HEK293 (cell line): ENCODE data around the gene ACTR8.
A peak's percentile ranks its signal among the peaks of the same experiment; 100 is the strongest.

Experiments
- CTCF ChIA-PET: fragments of 350-600 bp; formaldehyde crosslinking; extraction: SDS; loops from one replicate; lab custom pipeline; 2021; ENCODE audit warnings: antibody characterized with exemption; lab: Yijun Ruan, JAX
- POLR2A ChIA-PET: fragments of 300-600 bp; formaldehyde crosslinking; extraction: SDS; loops from one replicate; lab custom pipeline; 2020; ENCODE audit warnings: antibody characterized with exemption, inconsistent platforms; lab: Yijun Ruan, JAX
- H3K27ac ChIP-seq: fragments of 200-500 bp; sonication (Bioruptor generic); 2 replicates; pipeline ENCODE4 v1.5.1; 2014; ENCODE audit warnings: low read depth, low read length, control low read depth, inconsistent platforms; ENCODE audit errors: extremely low read depth
- H3K36me3 ChIP-seq, 2 experiments: fragments of 200-500 bp in 1 of 2; sonication (Bioruptor generic) in 1 of 2; 1 replicate in 1 of 2; 2 replicates in 1 of 2; pipeline ENCODE4 v1.5.1; 2014 to 2017; ENCODE audit warnings: inconsistent platforms in 2 of 2, low read length in 2 of 2; ENCODE audit not compliant: control insufficient read depth in 2 of 2, insufficient read depth in 1 of 2
- H3K4me1 ChIP-seq: fragments of 200-500 bp; sonication (Bioruptor generic); 2 replicates; pipeline ENCODE4 v1.5.1; 2014; ENCODE audit warnings: mild to moderate bottlenecking, low read length, inconsistent platforms; ENCODE audit not compliant: control insufficient read depth, insufficient read depth
- H3K4me3 ChIP-seq: 2 replicates; pipeline ENCODE4 v1.5.1; 2011; ENCODE audit warnings: low read depth, mild to moderate bottlenecking, control low read depth, low read length, moderate library complexity
- H3K9me3 ChIP-seq: fragments of 200-500 bp; sonication (Bioruptor generic); 2 replicates; pipeline ENCODE4 v1.5.1; 2014; ENCODE audit warnings: low read depth, low read length, inconsistent platforms; ENCODE audit not compliant: control insufficient read depth, insufficient read depth
- SETDB1 ChIP-seq: IDR thresholded peaks from one replicate; pipeline ENCODE4 v1.6.1; 2017; ENCODE audit warnings: mild to moderate bottlenecking, low read length, moderate library complexity, mixed read lengths; ENCODE audit not compliant: insufficient read length
- SP7 ChIP-seq: fragments of 450-650 bp; formaldehyde crosslinking; IDR thresholded peaks from 2 replicates; pipeline ENCODE4 v1.5.1; 2016; ENCODE audit warnings: missing biosample characterization, missing genetic modification characterization
- ZBTB20 ChIP-seq: fragments of 450-650 bp; formaldehyde crosslinking; IDR thresholded peaks from 2 replicates; pipeline ENCODE4 v1.5.1; 2016; ENCODE audit warnings: missing biosample characterization, missing genetic modification characterization
- ZBTB21 ChIP-seq: fragments of 450-650 bp; formaldehyde crosslinking; IDR thresholded peaks from 2 replicates; pipeline ENCODE4 v1.5.1; 2017; ENCODE audit warnings: missing biosample characterization, missing genetic modification characterization
- ZEB2 ChIP-seq: fragments of 450-650 bp; formaldehyde crosslinking; IDR thresholded peaks from 2 replicates; pipeline ENCODE4 v1.5.1; 2016; ENCODE audit warnings: missing biosample characterization, missing genetic modification characterization
- ZFP41 ChIP-seq: fragments of 450-650 bp; formaldehyde crosslinking; IDR thresholded peaks from 2 replicates; pipeline ENCODE4 v1.5.1; 2016; ENCODE audit warnings: missing biosample characterization, missing genetic modification characterization, borderline replicate concordance
- ZNF140 ChIP-seq: fragments of 450-650 bp; formaldehyde crosslinking; IDR thresholded peaks from 2 replicates; pipeline ENCODE4 v1.5.1; 2016; ENCODE audit warnings: missing biosample characterization, missing genetic modification characterization
- ZNF354C ChIP-seq: fragments of 450-650 bp; formaldehyde crosslinking; IDR thresholded peaks from 2 replicates; pipeline ENCODE4 v1.5.1; 2016; ENCODE audit warnings: missing biosample characterization, missing genetic modification characterization, low read depth, borderline replicate concordance
- ZNF423 ChIP-seq: fragments of 450-650 bp; formaldehyde crosslinking; IDR thresholded peaks from 2 replicates; pipeline ENCODE4 v1.5.1; 2016; ENCODE audit warnings: missing biosample characterization, missing genetic modification characterization
- ZNF433 ChIP-seq: fragments of 450-650 bp; formaldehyde crosslinking; IDR thresholded peaks from 2 replicates; pipeline ENCODE4 v1.5.1; 2016; ENCODE audit warnings: missing biosample characterization, missing genetic modification characterization, low read depth
- ZNF510 ChIP-seq: fragments of 450-650 bp; formaldehyde crosslinking; IDR thresholded peaks from 2 replicates; pipeline ENCODE4 v1.5.1; 2018; ENCODE audit warnings: mild to moderate bottlenecking, missing genetic modification characterization, missing biosample characterization; ENCODE audit not compliant: insufficient replicate concordance
- ZNF560 ChIP-seq: fragments of 450-650 bp; formaldehyde crosslinking; IDR thresholded peaks from 2 replicates; pipeline ENCODE4 v1.5.1; 2017; ENCODE audit warnings: missing biosample characterization, missing genetic modification characterization, borderline replicate concordance
- ZNF623 ChIP-seq: fragments of 450-650 bp; formaldehyde crosslinking; IDR thresholded peaks from 2 replicates; pipeline ENCODE4 v1.5.1; 2016; ENCODE audit warnings: missing biosample characterization, missing genetic modification characterization
- ZNF677 ChIP-seq: fragments of 450-650 bp; IDR thresholded peaks from 2 replicates; pipeline ENCODE4 v1.5.0; 2018; ENCODE audit warnings: missing biosample characterization, mild to moderate bottlenecking, missing genetic modification characterization, moderate library complexity
- ZNF792 ChIP-seq: fragments of 450-650 bp; formaldehyde crosslinking; IDR thresholded peaks from 2 replicates; pipeline ENCODE4 v1.5.1; 2016; ENCODE audit warnings: missing biosample characterization, missing genetic modification characterization
- ZNF830 ChIP-seq: fragments of 450-650 bp; IDR thresholded peaks from 2 replicates; pipeline ENCODE4 v1.5.0; 2018; ENCODE audit warnings: missing biosample characterization, missing genetic modification characterization, low read depth, mild to moderate bottlenecking, moderate library complexity
- ZSCAN4 ChIP-seq: fragments of 450-650 bp; formaldehyde crosslinking; IDR thresholded peaks from 2 replicates; pipeline ENCODE4 v1.5.1; 2017; ENCODE audit warnings: missing biosample characterization, missing genetic modification characterization
- TF ChIP-seq, protein P1 (sequence below): fragments of 450-650 bp; formaldehyde crosslinking; IDR thresholded peaks from 2 replicates; pipeline ENCODE4 v1.5.1; 2016; ENCODE audit warnings: missing biosample characterization, missing genetic modification characterization
- TF ChIP-seq, protein P2 (sequence below): fragments of 450-650 bp; formaldehyde crosslinking; IDR thresholded peaks from 2 replicates; pipeline ENCODE4 v1.5.1; 2016; ENCODE audit warnings: missing biosample characterization, missing genetic modification characterization
- TF ChIP-seq, protein P3 (sequence below): fragments of 450-650 bp; formaldehyde crosslinking; optimal IDR thresholded peaks from 2 replicates; pipeline ENCODE3; 2016; ENCODE audit warnings: missing biosample characterization, mild to moderate bottlenecking, missing genetic modification characterization

The ACTR8 gene

GRCh38 chr3:53837331-53837730 lies 44.6 kb downstream of the ACTR8 start:
- TF ChIP-seq ZNF560 (tag by site-specific recombination) (no peak), ZNF354C (tag by site-specific recombination) (no peak), ZNF830 (tag by site-specific recombination) (no peak)
- TF ChIP-seq, protein P1, sequence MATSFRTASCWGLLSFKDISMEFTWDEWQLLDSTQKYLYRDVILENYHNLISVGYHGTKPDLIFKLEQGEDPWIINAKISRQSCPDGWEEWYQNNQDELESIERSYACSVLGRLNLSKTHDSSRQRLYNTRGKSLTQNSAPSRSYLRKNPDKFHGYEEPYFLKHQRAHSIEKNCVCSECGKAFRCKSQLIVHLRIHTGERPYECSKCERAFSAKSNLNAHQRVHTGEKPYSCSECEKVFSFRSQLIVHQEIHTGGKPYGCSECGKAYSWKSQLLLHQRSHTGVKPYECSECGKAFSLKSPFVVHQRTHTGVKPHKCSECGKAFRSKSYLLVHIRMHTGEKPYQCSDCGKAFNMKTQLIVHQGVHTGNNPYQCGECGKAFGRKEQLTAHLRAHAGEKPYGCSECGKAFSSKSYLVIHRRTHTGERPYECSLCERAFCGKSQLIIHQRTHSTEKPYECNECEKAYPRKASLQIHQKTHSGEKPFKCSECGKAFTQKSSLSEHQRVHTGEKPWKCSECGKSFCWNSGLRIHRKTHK, result no peak
- peaks cover 0 to 44% of the 10 kb centered on the region in 2 experiments; a peak in 1 of 3 replicates for H3K36me3 ChIP-seq
- H3K4me1 ChIP-seq, result no peaks in the 10 kb centered on the region
- H3K4me3 ChIP-seq, result no peak overlapping the region
- ChIA-PET CTCF (no interaction called here), POLR2A (no interaction called here)
- H3K27ac ChIP-seq, result no peak overlapping the region
- no peaks in the 10 kb centered on the region for H3K9me3 ChIP-seq

GRCh38 chr3:53836084-53836872 lies 45.7 kb downstream of the ACTR8 start:
- no peaks in the 10 kb centered on the region for H3K4me1 ChIP-seq
- no peak overlapping the region for H3K4me3 ChIP-seq
- peaks cover 0 to 44% of the 10 kb centered on the region in 2 experiments; a peak in 1 of 3 replicates for H3K36me3 ChIP-seq
- no peaks in the 10 kb centered on the region for H3K9me3 ChIP-seq
- POLR2A ChIA-PET, result no interaction called here
- H3K27ac ChIP-seq, result no peak overlapping the region
- no peak for TF ChIP-seq SETDB1
- TF ChIP-seq ZNF623 (tag by site-specific recombination), result peak; percentile 83
- CTCF ChIA-PET, result no interaction called here

- TF ChIP-seq, protein P2, sequence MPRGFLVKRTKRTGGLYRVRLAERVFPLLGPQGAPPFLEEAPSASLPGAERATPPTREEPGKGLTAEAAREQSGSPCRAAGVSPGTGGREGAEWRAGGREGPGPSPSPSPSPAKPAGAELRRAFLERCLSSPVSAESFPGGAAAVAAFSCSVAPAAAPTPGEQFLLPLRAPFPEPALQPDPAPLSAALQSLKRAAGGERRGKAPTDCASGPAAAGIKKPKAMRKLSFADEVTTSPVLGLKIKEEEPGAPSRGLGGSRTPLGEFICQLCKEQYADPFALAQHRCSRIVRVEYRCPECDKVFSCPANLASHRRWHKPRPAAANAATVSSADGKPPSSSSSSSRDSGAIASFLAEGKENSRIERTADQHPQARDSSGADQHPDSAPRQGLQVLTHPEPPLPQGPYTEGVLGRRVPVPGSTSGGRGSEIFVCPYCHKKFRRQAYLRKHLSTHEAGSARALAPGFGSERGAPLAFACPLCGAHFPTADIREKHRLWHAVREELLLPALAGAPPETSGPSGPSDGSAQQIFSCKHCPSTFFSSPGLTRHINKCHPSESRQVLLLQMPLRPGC (tag by site-specific recombination), result no peak
- no peak for TF ChIP-seq ZNF140 (tag by site-specific recombination)
- TF ChIP-seq SP7 (tag by site-specific recombination), result no peak
- no peak for TF ChIP-seq ZNF423 (tag by site-specific recombination)
- TF ChIP-seq ZEB2 (tag by site-specific recombination), result no peak
- no peak for TF ChIP-seq ZNF677
- TF ChIP-seq ZNF433 (tag by site-specific recombination), result no peak
- no peak for TF ChIP-seq ZSCAN4 (tag by site-specific recombination)
- TF ChIP-seq ZBTB21 (tag by site-specific recombination), result no peak
- no peak for TF ChIP-seq ZNF792 (tag by site-specific recombination)
- no peak for TF ChIP-seq ZFP41 (tag by site-specific recombination)
- no peak for TF ChIP-seq ZNF510
- TF ChIP-seq ZBTB20 (tag by site-specific recombination), result no peak
- TF ChIP-seq, protein P3, sequence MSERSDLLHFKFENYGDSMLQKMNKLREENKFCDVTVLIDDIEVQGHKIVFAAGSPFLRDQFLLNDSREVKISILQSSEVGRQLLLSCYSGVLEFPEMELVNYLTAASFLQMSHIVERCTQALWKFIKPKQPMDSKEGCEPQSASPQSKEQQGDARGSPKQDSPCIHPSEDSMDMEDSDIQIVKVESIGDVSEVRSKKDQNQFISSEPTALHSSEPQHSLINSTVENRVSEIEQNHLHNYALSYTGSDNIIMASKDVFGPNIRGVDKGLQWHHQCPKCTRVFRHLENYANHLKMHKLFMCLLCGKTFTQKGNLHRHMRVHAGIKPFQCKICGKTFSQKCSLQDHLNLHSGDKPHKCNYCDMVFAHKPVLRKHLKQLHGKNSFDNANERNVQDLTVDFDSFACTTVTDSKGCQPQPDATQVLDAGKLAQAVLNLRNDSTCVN (tag by site-specific recombination), result no peak
- Histone ChIP-seq H3K4me3 (no peak overlapping the region), H3K9me3 (no peaks in the 10 kb centered on the region), H3K4me1 (no peaks in the 10 kb centered on the region), H3K36me3 (peaks cover 0 to 50% of the 10 kb centered on the region in 2 experiments; a peak in 1 of 3 replicates), H3K27ac (no peak overlapping the region)
- ChIA-PET POLR2A (no interaction called here), CTCF (no interaction called here)
Measured at GRCh38 chr3:53835257-53835656, 46.7 kb downstream of the ACTR8 start.
